Stomach smooth muscle (tissue), 2 donors: Measurements from ENCODE around the gene HSD17B12.
"Not testable (repeated sequence)": the region's sequence is repeated elsewhere in the genome, so short reads cannot be mapped to it uniquely, and the experiment has no call there.

Experiments used
- H3K27ac ChIP-seq: one replicate; pipeline ENCODE4 v1.7.0; 2013; ENCODE audit warnings: mild to moderate bottlenecking, low read length, inconsistent platforms
- H3K27me3 ChIP-seq, 2 donors: one replicate each; pipeline ENCODE4 v1.7.0; 2013; ENCODE audit warnings: low read length in 2 of 2; ENCODE audit not compliant: insufficient read depth in 2 of 2, control insufficient read depth in 1 of 2
- H3K36me3 ChIP-seq, 2 donors: one replicate each; pipeline ENCODE4 v1.7.0; 2013; ENCODE audit warnings: low read length in 2 of 2; ENCODE audit not compliant: control insufficient read depth in 2 of 2, insufficient read depth in 2 of 2
- H3K4me1 ChIP-seq: one replicate; pipeline ENCODE4 v1.7.0; 2013; ENCODE audit warnings: low read length; ENCODE audit not compliant: control insufficient read depth, insufficient read depth
- H3K4me3 ChIP-seq, 2 donors: one replicate each; pipeline ENCODE4 v1.7.0; 2013; ENCODE audit warnings: low read length in 2 of 2
- H3K9ac ChIP-seq, 2 donors: one replicate each; pipeline ENCODE4 v1.7.0; 2013; ENCODE audit warnings: low read length in 2 of 2, mild to moderate bottlenecking in 1 of 2
- H3K9me3 ChIP-seq, 2 donors: one replicate each; pipeline ENCODE4 v1.7.0; 2013; ENCODE audit warnings: low read length in 2 of 2; ENCODE audit not compliant: control insufficient read depth in 2 of 2
- donor health status: healthy.
- donor health status: Pancreatic carcinoma.

The HSD17B12 gene

DNA sequence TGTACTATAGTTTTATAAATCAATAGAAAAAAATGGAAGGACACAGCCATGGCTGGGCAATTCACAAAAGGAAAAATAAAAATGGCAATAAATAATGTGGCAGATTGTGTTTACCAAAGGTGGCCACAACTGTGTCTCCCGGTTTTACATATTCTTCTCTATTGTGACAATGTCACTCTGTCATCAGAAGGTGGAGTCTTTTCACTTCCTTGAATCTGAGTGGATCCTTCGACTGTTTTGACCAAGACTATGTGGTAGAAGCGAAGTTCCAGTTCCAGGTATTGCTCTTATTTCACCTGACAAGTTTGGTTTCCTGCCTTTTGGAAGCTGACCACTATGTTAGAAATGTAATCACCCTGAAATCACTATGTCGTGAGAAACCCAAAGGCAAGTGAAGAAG is 31.0 kb upstream of the HSD17B12 start:
- peaks cover 0 to 4% of the 10 kb centered on the region in 2 donors for H3K36me3 ChIP-seq
- H3K9ac ChIP-seq = no peak overlapping the region
- H3K9me3 ChIP-seq = no peaks in the 10 kb centered on the region
- no peak overlapping the region for H3K27ac ChIP-seq
- peaks cover 7% of the 10 kb centered on the region for H3K4me1 ChIP-seq
- H3K27me3 ChIP-seq = no peaks in the 10 kb centered on the region
- H3K4me3 ChIP-seq = no peak overlapping the region

DNA sequence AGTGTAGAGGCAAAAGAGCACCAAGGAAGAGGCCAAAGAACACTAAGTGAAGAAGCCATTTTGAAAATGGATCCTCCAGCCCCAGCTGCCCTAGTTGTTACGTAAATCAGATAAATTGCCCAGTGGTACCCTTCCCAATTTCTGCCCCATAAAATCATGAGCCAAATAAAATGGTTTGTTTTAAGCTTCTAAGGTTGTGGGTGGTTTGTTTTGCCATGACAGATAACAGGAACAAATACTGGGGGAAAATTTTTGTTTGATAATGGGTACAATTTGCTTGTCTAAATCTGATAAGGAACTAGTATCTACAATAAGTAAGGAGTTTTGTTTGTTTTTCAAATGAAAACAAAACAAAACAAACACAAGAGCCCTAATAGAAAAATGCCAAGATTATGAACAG is 30.6 kb upstream of the HSD17B12 start:
- Histone ChIP-seq H3K27ac (no peak overlapping the region), H3K27me3 (no peaks in the 10 kb centered on the region), H3K4me3 (no peak overlapping the region), H3K36me3 (peaks cover 0 to 4% of the 10 kb centered on the region in 2 donors), H3K9me3 (no peaks in the 10 kb centered on the region), H3K4me1 (peaks cover 2% of the 10 kb centered on the region), H3K9ac (no peak overlapping the region)

DNA sequence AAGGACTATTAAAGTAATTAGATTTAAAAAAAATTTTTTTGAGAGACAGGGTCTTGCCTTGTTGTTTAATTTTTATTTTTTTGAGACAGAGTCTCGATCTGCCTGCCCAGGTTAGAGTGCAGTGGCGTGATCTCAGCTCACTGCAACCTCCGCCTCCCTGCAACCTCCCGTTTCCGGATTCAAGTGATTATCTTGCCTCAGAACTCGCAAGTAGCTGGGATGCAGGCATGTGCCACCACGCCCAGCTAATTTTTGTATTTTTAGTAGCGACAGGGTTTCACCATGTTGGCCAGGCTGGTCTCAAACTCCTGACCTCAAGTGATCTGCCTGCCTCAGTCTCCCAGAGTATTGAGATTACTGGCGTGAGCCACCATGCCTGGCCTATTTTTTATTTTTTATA is 17.5 kb upstream of the HSD17B12 start:
- not testable (repeated sequence) for H3K4me3 ChIP-seq, H3K27ac ChIP-seq, H3K27me3 ChIP-seq, H3K36me3 ChIP-seq, H3K9ac ChIP-seq, H3K9me3 ChIP-seq, H3K4me1 ChIP-seq

DNA sequence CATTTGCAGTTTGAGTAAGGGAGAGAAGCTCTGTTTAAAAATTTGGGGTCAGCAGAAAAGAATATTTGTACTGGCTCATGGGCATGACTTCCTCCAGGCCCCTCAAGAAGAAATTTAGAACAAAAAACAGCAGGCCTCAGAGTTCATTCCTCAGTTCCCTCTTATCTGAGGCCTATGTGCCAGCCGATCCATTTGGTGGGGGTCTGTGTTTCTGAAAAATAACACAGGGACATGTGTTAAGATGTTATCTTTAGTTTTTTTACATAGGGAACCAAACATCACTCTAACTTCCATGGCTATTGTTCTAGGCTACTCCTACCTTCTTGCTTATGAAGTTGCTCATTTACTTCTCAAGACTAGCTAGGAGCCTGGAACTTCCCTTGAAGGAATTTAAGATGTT is 16.2 kb upstream of the HSD17B12 start:
- H3K4me3 ChIP-seq = no peak overlapping the region
- H3K27me3 ChIP-seq = no peaks in the 10 kb centered on the region
- H3K9ac ChIP-seq = no peak overlapping the region
- H3K4me1 ChIP-seq = no peaks in the 10 kb centered on the region
- H3K36me3 ChIP-seq = no peaks in the 10 kb centered on the region
- no peaks in the 10 kb centered on the region for H3K9me3 ChIP-seq
- no peak overlapping the region for H3K27ac ChIP-seq

DNA sequence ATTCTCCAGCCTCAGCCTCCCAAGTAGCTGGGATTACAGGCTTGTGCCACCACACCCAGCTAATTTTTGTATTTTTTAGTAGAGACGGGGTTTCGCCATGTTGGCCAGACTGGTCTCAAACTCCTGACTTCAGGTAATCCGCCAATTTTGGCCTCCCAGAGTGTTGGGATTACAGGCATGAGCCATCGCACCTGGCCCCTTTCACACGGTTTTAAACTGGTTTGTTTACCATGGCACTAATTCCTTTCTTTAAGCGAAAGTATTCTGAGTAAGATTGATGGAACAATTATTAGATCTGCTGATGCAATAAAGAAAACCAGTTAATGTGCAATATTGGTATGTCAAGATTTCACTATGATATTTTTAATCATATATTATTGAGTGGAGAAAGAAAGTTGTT is 9.3 kb upstream of the HSD17B12 start:
- H3K36me3 ChIP-seq, H3K27ac ChIP-seq, H3K4me3 ChIP-seq, H3K9ac ChIP-seq, H3K27me3 ChIP-seq, H3K9me3 ChIP-seq, H3K4me1 ChIP-seq: not testable (repeated sequence)

DNA sequence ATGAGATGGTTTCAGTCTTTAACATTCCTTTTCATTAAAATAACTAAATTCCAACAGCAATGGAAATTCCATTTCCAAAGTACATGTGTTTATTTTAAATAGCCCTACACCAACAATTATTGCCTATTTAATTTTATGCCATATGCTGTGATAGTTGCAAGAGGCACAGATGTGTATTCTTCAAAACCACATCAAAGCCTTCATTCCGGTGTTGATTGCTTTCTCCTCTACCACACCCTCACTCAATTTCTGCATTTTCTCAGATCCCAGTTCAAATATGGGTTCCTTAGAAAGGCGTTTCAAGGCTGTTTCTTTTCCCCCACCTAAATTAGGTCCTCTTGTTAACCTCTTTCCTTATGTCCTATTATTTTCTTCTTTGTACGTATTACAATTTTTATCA is 6.0 kb upstream of the HSD17B12 start:
- Histone ChIP-seq H3K9ac (no peak overlapping the region), H3K4me1 (no peaks in the 10 kb centered on the region), H3K27ac (no peak overlapping the region), H3K36me3 (no peaks in the 10 kb centered on the region), H3K27me3 (no peaks in the 10 kb centered on the region), H3K4me3 (no peak overlapping the region), H3K9me3 (no peaks in the 10 kb centered on the region)

DNA sequence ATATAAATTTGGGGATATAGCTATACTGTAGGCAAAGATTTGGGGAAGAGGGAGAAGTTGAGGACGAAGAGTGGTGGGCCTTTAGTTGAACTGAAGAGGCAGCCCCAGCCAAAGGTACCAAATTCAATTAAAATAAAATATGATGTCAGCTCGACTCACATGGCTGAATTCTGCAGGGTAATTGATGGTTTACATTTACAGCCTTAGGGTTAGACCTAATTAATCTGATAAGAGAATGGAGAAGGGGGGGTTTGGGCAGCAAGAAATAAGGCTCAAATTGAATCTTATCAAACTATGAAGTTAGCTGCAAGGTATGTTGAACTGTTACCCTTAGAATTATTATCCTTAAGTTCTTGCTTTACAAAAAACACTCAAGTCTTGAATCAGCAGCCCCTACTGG is 3.6 kb upstream of the HSD17B12 start:
- Histone ChIP-seq H3K27ac (no peak overlapping the region), H3K9ac (no peak overlapping the region), H3K36me3 (no peaks in the 10 kb centered on the region), H3K4me3 (no peak overlapping the region), H3K27me3 (no peaks in the 10 kb centered on the region), H3K9me3 (no peaks in the 10 kb centered on the region), H3K4me1 (peaks cover 4% of the 10 kb centered on the region)

DNA sequence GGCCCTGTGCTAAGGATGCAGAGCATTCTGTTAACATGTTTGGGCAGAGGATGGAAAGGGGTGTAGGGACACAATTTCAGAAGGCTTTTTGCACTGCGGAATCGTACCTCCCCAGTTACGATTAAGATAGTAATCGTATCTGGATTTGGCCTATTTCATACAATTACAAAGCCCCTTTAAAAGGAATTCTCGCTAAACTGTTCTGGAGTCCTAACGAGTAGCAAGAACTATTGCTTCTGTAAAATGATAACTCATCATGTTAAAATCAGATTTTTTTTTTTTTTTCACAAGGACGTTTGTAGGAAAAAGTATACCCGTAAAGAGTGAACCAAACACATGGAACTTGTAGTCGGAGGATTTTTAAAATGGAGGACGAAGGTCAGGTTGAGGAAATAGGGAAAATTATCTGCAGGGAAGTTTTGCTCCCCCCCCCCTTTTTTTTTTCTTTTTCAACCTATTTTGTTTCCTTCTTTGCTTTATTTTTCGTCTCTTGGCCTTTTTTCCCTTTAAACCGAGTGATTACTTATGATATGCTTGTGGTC is 934 bp downstream of the HSD17B12 start:
- peak overlapping the region; percentile 80 for H3K27ac ChIP-seq
- H3K27me3 ChIP-seq = no peaks in the 10 kb centered on the region
- H3K9ac ChIP-seq = peak overlapping the region; percentile 85 to 95
- peak overlapping the region; percentile 81 to 84 for H3K4me3 ChIP-seq
- H3K9me3 ChIP-seq = no peaks in the 10 kb centered on the region
- peaks cover 4% of the 10 kb centered on the region for H3K4me1 ChIP-seq
- H3K36me3 ChIP-seq = peaks cover 0 to 2% of the 10 kb centered on the region in 2 donors

DNA sequence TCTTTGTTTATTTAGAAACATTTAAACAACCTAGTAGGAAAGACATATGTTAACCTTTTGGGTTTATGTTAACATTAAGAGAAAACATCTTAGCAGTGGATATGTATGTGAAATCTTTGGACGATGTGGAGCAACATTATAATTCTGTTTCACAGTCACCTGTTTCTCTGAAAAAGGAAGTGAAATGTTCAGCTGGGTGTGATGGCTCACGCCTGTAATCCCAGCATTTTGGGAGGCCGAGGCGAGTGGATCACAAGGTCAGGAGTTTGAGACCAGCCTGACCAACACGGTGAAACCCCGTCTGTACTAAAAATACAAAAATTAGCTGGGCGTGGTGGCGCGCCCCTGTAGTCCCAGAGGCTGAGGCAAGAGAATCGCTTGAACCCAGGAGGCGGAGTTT is 1.5 kb downstream of the HSD17B12 start:
- Histone ChIP-seq H3K9ac (peak overlapping the region in 1 of 2 donors; percentile 85), H3K4me3 (peak overlapping the region in 1 of 2 donors; percentile 84)
- not testable (repeated sequence) for H3K27me3 ChIP-seq, H3K9me3 ChIP-seq, H3K36me3 ChIP-seq, H3K4me1 ChIP-seq, H3K27ac ChIP-seq

DNA sequence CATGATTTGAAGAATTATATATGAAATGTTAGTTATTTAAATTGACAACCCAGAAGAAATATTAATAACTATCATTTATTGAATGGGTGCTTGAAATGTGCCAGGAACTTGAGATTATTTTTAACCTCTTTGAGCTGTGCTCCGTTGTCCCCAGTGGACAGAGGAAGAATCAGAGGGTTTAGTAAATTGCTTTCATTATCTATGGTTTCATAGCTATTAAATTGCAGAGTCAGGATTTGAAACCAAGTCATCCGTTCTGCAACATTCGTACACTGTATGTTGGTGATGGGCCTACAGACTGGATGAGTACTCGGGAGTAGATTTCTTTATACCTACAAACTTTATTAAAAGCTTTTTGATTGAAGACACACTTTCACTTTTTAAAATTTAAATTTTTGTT is 4.9 kb downstream of the HSD17B12 start:
- Histone ChIP-seq H3K4me1 (peaks cover 4% of the 10 kb centered on the region), H3K9me3 (no peaks in the 10 kb centered on the region), H3K27me3 (no peaks in the 10 kb centered on the region), H3K27ac (no peak overlapping the region), H3K4me3 (no peak overlapping the region), H3K9ac (no peak overlapping the region), H3K36me3 (peaks cover 0 to 2% of the 10 kb centered on the region in 2 donors)

DNA sequence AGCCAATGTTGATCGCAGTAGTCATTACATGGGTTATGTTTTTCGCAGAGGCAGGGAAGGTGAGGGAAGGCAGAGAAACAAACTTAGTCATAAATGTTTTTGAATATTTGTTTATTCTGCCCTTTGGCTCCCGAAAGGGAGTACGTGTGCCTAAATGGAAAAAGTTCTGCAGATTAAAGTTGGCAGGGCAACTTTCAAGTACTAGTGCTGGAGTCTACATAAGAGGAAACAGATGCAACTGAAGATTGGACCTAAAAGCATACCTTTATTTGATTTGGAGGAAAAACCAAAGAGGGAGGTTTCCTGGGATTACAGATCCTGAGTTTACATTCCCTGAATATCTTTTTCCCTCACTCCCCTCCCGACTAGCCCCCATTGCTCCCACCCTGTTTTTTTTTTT is 5.7 kb downstream of the HSD17B12 start:
- Histone ChIP-seq H3K4me3 (no peak overlapping the region), H3K4me1 (peaks cover 4% of the 10 kb centered on the region), H3K27ac (no peak overlapping the region), H3K9me3 (no peaks in the 10 kb centered on the region), H3K27me3 (no peaks in the 10 kb centered on the region), H3K36me3 (peaks cover 0 to 2% of the 10 kb centered on the region in 2 donors), H3K9ac (no peak overlapping the region)
